Esophagus (tissue), 2 donors: ENCODE results near the gene CACNA1H. TPM values are rescaled to one million over a fixed set of nuclear protein-coding genes. Genes with fewer than 3 reads are reported as not detected.
"Not testable (repeated sequence)": the region's sequence is repeated elsewhere in the genome, so short reads cannot be mapped to it uniquely, and the experiment has no call there.

Experiments
- H3K27ac ChIP-seq, 2 donors: one replicate each; pipeline ENCODE4 v1.5.1; 2013; ENCODE audit warnings: low read depth in 2 of 2, mild to moderate bottlenecking in 2 of 2, inconsistent platforms in 1 of 2, low read length in 1 of 2, moderate library complexity in 1 of 2
- H3K27me3 ChIP-seq, 2 donors: one replicate each; pipeline ENCODE4 v1.6.1; 2013; ENCODE audit warnings: low read length in 2 of 2, control low read depth in 1 of 2, mild to moderate bottlenecking in 1 of 2; ENCODE audit not compliant: insufficient read depth in 2 of 2, control insufficient read depth in 1 of 2
- H3K36me3 ChIP-seq, 2 donors: one replicate each; pipeline ENCODE4 v1.6.1; 2013; ENCODE audit warnings: low read length in 1 of 2; ENCODE audit not compliant: control insufficient read depth in 2 of 2, insufficient read depth in 2 of 2
- H3K4me1 ChIP-seq, 2 donors: one replicate each; pipeline ENCODE4 v1.6.1; 2013; ENCODE audit warnings: low read length in 1 of 2; ENCODE audit not compliant: control insufficient read depth in 2 of 2, insufficient read depth in 2 of 2
- H3K4me3 ChIP-seq, 2 donors: one replicate each; pipeline ENCODE4 v1.5.1; 2013; ENCODE audit warnings: low read length in 2 of 2, mild to moderate bottlenecking in 2 of 2, low read depth in 1 of 2, moderate library complexity in 1 of 2
- H3K9me3 ChIP-seq, 2 donors: one replicate each; pipeline ENCODE4 v1.6.1; 2013; ENCODE audit warnings: mild to moderate bottlenecking in 2 of 2, low read depth in 1 of 2, low read length in 1 of 2, moderate library complexity in 1 of 2; ENCODE audit not compliant: control insufficient read depth in 2 of 2, insufficient read depth in 1 of 2
- WGBS, 2 donors: extraction: QIAGEN DNeasy Blood & Tissue Kit; methylation state at CpG; one replicate each; pipeline ENCODE4 v1.1.7; 2013; 5-methylcytosine and 5-hydroxymethylcytosine counted together
- polyA plus RNA-seq, 2 donors: library from polyadenylated mRNA; stranded (reverse); fragments of 200-250 nt; gene quantifications; one replicate each; pipeline ENCODE4 v1.2.3, GENCODE V29; 2013
- donor health status: healthy with polysubstance abuse.
- donor health status: Bipolar disorder and iron deficiency.

The CACNA1H gene
- polyA plus RNA-seq, 2 donors, result 6.4 to 6.5 TPM

DNA sequence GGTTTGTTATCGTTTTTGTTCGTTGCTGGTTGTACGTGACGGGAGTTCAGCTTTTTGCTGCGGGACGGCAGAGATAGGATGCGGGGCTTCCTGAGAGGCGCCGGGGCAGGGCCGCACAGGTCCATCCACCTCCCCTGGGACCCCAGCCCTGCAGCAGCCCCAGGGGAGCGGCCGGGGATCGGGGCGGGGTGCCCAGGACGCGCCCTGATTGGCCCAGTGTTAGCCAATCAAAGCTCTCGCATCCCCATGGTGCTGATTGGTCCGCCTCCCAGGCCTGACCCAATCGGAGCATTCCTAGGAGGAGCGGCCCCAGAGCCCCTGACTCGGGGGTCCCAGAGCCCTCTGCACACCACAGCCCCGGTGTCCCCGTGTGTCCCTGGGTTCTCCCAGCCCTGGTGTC is 86.0 kb downstream of the CACNA1H start:
- H3K36me3 ChIP-seq, H3K4me3 ChIP-seq, H3K27ac ChIP-seq, H3K9me3 ChIP-seq, H3K4me1 ChIP-seq, H3K27me3 ChIP-seq: not testable (repeated sequence)
- 72 to 76% methylated on average over 17 to 20 of the region's 23 CpGs for WGBS, 2 donors

DNA sequence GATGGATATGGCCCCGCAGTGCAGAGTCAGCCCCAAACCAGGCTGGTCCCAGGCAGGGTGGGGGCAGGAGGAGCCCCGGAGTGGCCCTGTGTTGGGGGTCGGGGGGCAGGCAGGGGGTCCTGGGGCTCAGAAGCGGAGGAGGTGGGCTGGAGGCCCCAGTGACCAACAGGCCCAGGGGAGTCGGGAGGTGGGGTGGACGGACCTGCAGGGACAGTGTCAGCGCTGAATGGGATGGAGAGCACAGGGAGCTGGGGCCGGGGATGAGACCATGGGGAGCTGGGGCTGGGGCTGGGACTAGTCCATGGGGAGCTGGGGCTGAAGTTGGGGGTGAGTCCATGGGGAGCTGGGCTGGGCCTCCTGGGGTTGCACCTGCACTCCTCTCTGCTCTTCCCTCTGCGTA is 86.7 kb downstream of the CACNA1H start:
- H3K36me3 ChIP-seq, H3K27ac ChIP-seq, H3K27me3 ChIP-seq, H3K9me3 ChIP-seq, H3K4me1 ChIP-seq, H3K4me3 ChIP-seq: not testable (repeated sequence)
- WGBS, 2 donors, result 79 to 83% methylated on average over 7 to 8 of the region's 9 CpGs

DNA sequence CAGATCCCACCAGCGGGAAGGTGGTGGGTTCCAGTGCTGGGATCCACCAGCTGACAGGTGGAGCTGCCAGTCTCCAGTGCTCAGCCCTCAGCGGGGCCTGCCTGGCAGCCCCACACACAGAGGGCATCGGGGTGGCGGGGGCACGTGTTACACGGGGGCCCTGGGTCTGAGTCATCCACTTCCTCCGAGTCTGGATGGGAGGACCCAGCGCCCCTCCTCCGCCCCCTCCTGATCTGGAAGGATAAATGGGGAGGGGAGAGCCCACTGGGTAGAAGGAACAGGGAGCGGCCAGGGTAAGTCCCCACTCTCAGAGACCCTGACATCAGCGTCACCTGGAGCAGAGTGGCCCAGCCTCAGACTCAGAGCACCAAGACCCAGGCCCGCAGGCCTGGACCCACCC is 87.5 kb downstream of the CACNA1H start, which contains the start of gene TPSAB1:
TPSAB1 (plus strand) TSS at position 270 of the 400 bp plus-strand sequence. CDS start 234 bp downstream, outside the sequence.
- not testable (repeated sequence) for H3K4me3 ChIP-seq, H3K27me3 ChIP-seq, H3K4me1 ChIP-seq, H3K27ac ChIP-seq, H3K9me3 ChIP-seq, H3K36me3 ChIP-seq
- WGBS, 2 donors, result 44 to 50% methylated on average over 5 to 8 of the region's 12 CpGs

DNA sequence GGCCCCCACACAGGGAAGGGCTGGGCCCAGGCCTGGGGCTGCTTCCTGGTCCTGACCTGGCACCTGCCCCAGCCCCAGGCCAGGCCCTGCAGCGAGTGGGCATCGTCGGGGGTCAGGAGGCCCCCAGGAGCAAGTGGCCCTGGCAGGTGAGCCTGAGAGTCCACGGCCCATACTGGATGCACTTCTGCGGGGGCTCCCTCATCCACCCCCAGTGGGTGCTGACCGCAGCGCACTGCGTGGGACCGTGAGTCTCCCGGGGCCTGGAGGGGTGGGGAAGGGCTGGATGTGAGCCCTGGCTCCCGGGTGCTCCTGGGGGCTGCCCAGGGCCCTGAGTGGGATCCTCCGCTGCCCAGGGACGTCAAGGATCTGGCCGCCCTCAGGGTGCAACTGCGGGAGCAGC is 88.2 kb downstream of the CACNA1H start:
- not testable (repeated sequence) for H3K4me3 ChIP-seq, H3K27ac ChIP-seq
- 75 to 82% methylated on average over 10 to 12 of the region's 15 CpGs for WGBS, 2 donors

DNA sequence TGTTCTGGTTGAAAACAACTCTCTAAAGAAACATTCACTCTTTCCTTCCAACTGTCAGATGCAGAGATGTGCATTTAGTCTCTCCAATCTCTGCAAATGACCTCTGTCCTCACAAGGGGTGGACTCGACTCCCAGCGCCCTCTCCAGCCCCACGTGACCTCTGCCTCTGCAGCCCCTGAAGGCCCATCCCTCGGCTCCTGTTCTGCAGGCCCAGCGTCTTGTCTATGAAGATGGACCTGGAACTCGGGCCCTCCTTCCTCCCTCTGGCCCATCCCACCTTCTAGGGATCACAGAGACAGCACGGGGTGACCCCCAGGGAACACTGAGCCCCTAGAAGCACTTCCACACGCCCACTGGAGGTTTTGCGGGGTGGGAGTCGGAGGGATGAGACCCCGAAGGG is 90.5 kb downstream of the CACNA1H start:
- not testable (repeated sequence) for H3K27ac ChIP-seq, H3K9me3 ChIP-seq, H3K4me1 ChIP-seq, H3K36me3 ChIP-seq, H3K4me3 ChIP-seq, H3K27me3 ChIP-seq
- WGBS, 2 donors, result 44 to 46% methylated on average over 7 of the region's 11 CpGs

More for the DNA sequence above, 88.2 kb downstream of the CACNA1H start:
- H3K4me1 ChIP-seq, H3K27me3 ChIP-seq, H3K9me3 ChIP-seq, H3K36me3 ChIP-seq: not testable (repeated sequence)

DNA sequence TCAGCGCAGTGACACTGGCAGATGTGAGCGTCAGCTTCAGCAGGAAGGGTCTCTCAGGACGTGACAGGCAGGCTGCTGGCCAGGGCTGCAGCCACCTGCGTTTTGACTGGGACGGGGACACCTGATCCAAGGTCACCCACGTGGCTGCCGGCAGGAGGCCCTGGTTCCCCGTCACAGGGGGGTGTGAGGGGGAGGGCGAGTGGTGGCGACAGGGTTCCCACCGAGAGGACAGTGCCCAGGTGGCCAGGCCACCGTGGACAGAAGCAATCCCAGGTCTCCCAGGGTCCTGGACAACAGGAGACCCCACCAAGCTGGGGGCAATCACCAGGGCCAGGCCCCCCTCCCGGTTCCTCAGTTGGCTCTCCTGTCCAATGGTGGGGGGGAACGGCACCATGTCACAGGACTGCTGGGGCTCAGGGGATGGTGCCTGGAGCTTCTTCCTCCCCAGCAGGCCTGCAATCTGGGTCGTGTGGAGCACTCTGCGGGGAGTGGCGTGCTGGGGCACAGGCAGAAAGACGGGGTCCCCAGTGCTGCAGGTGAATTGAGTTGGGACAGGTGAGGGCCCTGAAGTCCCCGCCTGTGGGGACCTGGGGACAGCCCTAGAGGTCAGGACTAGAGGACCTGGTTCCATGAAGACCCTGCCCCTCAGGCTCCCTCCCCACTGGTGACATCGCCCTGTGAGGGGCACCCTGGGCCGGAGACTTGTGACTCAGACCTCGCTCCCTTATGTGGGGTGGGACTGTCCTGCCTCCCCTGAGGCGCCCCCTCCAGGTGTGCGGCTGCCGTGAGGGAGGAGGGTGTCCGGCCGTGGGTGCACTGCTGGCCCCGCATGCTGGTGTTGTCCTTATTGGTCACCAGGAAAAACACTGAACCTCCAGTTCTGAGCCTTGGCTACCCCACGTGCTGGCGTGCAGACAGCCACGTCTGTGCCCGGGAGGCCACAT is 91.3 kb downstream of the CACNA1H start:
- not testable (repeated sequence) for H3K36me3 ChIP-seq, H3K27me3 ChIP-seq, H3K27ac ChIP-seq, H3K9me3 ChIP-seq, H3K4me3 ChIP-seq, H3K4me1 ChIP-seq
- WGBS, 2 donors, result 61 to 68% methylated on average over 27 to 31 of the region's 32 CpGs

DNA sequence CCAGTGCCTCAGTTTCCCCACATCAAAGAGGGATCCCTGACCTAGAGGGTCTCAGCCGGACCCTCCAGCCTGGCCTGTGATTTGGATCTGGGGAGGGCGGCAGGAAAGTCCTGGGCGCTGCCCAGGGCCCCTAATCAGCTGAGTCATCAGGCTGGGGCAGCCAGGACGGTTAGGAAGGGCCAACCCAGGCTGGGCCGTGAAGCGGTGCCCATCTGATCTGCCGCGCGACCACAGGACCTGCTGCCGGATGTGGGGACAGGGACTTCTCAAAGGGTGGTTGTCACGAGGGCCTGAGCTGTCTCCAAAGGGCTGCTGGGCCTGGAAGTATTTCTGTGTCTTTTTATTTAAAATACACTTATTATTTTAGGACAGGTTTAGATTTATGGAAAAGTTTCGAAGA is 92.0 kb downstream of the CACNA1H start:
- 63 to 65% methylated on average over 11 to 12 of the region's 12 CpGs for WGBS, 2 donors

DNA sequence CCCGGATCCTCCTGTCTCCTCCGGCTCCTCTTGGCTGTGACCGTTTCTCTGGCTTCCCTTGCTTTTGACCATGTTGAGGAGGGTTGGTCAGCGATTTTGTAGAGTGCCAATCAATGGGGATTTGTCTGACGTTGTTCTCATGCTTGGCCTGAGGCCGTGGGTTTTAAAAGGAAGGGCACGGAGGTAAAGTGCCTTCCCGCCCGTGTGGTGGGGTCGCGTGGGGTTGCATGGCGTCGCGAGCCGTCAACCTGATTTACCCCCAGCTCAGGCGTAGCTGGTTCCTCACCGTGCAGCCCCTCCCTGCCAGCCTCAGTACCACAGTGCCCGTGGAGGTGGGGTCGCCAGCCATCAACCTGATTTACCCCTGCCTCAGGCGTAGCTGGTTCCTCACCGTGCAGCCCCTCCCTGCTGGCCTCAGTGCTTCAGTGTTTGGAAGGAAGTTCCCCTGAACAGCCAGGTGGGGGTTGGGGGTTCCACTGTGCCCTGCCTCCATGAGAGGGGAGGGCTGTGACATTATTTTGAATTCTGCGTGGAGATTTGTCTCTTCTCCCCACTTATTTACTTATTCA is 92.6 kb downstream of the CACNA1H start:
- no peak overlapping the region for H3K4me3 ChIP-seq
- H3K9me3 ChIP-seq, result no peaks in the 10 kb centered on the region
- no peaks in the 10 kb centered on the region for H3K4me1 ChIP-seq
- no peaks in the 10 kb centered on the region for H3K27me3 ChIP-seq
- WGBS, 2 donors, result 44 to 45% methylated on average over 22 of the region's 22 CpGs
- H3K36me3 ChIP-seq, result no peaks in the 10 kb centered on the region
- no peak overlapping the region for H3K27ac ChIP-seq

More for the DNA sequence above, 92.0 kb downstream of the CACNA1H start:
- H3K36me3 ChIP-seq, result no peaks in the 10 kb centered on the region
- H3K4me1 ChIP-seq, result no peaks in the 10 kb centered on the region
- H3K4me3 ChIP-seq, result no peak overlapping the region
- no peak overlapping the region for H3K27ac ChIP-seq
- H3K9me3 ChIP-seq, result no peaks in the 10 kb centered on the region
- no peaks in the 10 kb centered on the region for H3K27me3 ChIP-seq

DNA sequence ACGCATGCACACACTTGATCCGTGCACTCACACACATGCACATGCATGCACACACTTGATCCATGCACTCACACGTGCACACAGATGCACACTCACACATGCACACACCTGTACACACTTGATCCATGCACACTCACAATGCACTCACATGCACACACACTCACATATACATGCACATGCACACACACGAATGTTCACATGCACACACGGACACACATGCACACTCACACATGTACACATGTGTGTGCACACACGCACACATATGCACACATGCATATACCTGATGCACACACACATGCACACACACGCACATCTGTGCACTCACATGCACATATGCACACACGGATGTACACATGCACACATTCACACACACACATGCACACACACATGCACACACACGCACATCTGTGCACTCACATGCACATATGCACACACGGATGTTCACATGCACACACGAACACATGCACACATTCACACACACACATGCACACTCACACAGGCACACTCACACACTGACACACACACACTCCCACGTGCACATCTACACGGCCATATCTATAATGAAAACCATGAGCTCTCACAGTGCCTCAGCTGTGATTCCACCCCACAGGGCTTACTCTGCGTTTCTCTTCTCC is 95.1 kb downstream of the CACNA1H start:
- H3K4me3 ChIP-seq, H3K27me3 ChIP-seq, H3K27ac ChIP-seq, H3K4me1 ChIP-seq, H3K9me3 ChIP-seq, H3K36me3 ChIP-seq: not testable (repeated sequence)
- WGBS, 2 donors, result 76 to 84% methylated on average over 13 to 14 of the region's 14 CpGs
